GM18858 (cell line): ENCODE data around the gene ZNF689.
"Not testable (repeated sequence)": the region's sequence is repeated elsewhere in the genome, so short reads cannot be mapped to it uniquely, and the experiment has no call there.

Source experiments
- ATAC-seq: cut with Tn5 transposase; IDR thresholded peaks from one replicate; pipeline ENCODE4 v1.9.1; 2021; ENCODE audit not compliant: unreplicated experiment

The ZNF689 gene

GRCh38 chr16:30637139-30637538 is 26.9 kb upstream of the ZNF689 start:
- ATAC-seq: not testable (repeated sequence)

GRCh38 chr16:30636599-30636998 is 26.4 kb upstream of the ZNF689 start:
- ATAC-seq: no peak

GRCh38 chr16:30633526-30633925 is 23.3 kb upstream of the ZNF689 start:
- ATAC-seq: no peak

GRCh38 chr16:30632454-30632853 is 22.3 kb upstream of the ZNF689 start:
- ATAC-seq: not testable (repeated sequence)

- ATAC-seq: no peak
Measured at GRCh38 chr16:30628628-30629540, 18.7 kb upstream of the ZNF689 start.

GRCh38 chr16:30626236-30626635 is 16.0 kb upstream of the ZNF689 start:
- no peak for ATAC-seq

GRCh38 chr16:30623536-30624283 is 13.5 kb upstream of the ZNF689 start:
- ATAC-seq: no peak

GRCh38 chr16:30622455-30623032 is 12.4 kb upstream of the ZNF689 start:
- no peak for ATAC-seq

- ATAC-seq: no peak
Measured at GRCh38 chr16:30621765-30622164, 11.6 kb upstream of the ZNF689 start.

- no peak for ATAC-seq
Measured at GRCh38 chr16:30620169-30620568, 10.0 kb upstream of the ZNF689 start.

- no peak for ATAC-seq
Measured at GRCh38 chr16:30619638-30620037, 9.4 kb upstream of the ZNF689 start.

- no peak for ATAC-seq
Measured at GRCh38 chr16:30619202-30619601, 9.0 kb upstream of the ZNF689 start.

- no peak for ATAC-seq
Measured at GRCh38 chr16:30615358-30616091, 5.3 kb upstream of the ZNF689 start.

GRCh38 chr16:30609002-30609925 is 925 bp downstream of the ZNF689 start:
- peak; percentile 33 for ATAC-seq

GRCh38 chr16:30606004-30606403 is 4.2 kb downstream of the ZNF689 start:
- ATAC-seq: no peak

- ATAC-seq: no peak
Measured at GRCh38 chr16:30605158-30605557, 5.0 kb downstream of the ZNF689 start.

- ATAC-seq: no peak
Measured at GRCh38 chr16:30604316-30604947, 5.8 kb downstream of the ZNF689 start.

- no peak for ATAC-seq
Measured at GRCh38 chr16:30603945-30604315, 6.3 kb downstream of the ZNF689 start.

GRCh38 chr16:30602616-30603277 is 7.4 kb downstream of the ZNF689 start:
- ATAC-seq: no peak
